PC-9 (cell line): ENCODE measurements around the gene SND1. TPM values are rescaled to one million over a fixed set of nuclear protein-coding genes. Genes with fewer than 3 reads are reported as not detected.

Experiments
- BruUV-seq: library from RNA; stranded (reverse); fragments of 400-500 nt; replicated peaks from 2 replicates; lab custom pipeline; 2021; lab: Mats Ljungman, UMichigan
- CTCF ChIA-PET: fragments of 300-600 bp; sonication (Branson Sonifier 250); formaldehyde crosslinking; loops from one replicate; lab custom pipeline; 2022; ENCODE audit warnings: antibody characterized with exemption; lab: Charles Lee
- POLR2A ChIA-PET: fragments of 300-600 bp; sonication (Branson Sonifier 250); formaldehyde crosslinking; loops from one replicate; lab custom pipeline; 2022; ENCODE audit warnings: antibody characterized with exemption; ENCODE audit not compliant: unreplicated experiment; lab: Charles Lee
- DNase-seq, 2 experiments: peaks; one replicate each; pipeline versions ENCODE4 v3.0.0 to v3.0.0-alpha.2; 2015 to 2022; ENCODE audit warnings: mixed read lengths in 1 of 2
- H2AFZ ChIP-seq: fragments of 200-600 bp; sonication (generic); 2 replicates; pipeline ENCODE4 v1.8.1; 2017; ENCODE audit warnings: antibody characterized with exemption
- H3F3A ChIP-seq: fragments of 200-600 bp; sonication (generic); 2 replicates; pipeline ENCODE4 v1.8.1; 2017; ENCODE audit warnings: antibody characterized with exemption, mild to moderate bottlenecking, low read depth; ENCODE audit not compliant: insufficient read depth
- H3K27ac ChIP-seq: fragments of 200-600 bp; sonication (generic); 2 replicates; pipeline ENCODE4 v1.6.1; 2016; ENCODE audit warnings: mixed run types
- H3K27me3 ChIP-seq: fragments of 200-600 bp; sonication (generic); 2 replicates; pipeline ENCODE4 v1.6.1; 2016; ENCODE audit warnings: low read depth, mixed run types; ENCODE audit not compliant: insufficient read depth
- H3K36me3 ChIP-seq: fragments of 200-600 bp; sonication (generic); 2 replicates; pipeline ENCODE4 v1.6.1; 2016; ENCODE audit warnings: low read depth, mixed run types
- H3K4me1 ChIP-seq: fragments of 200-600 bp; sonication (generic); replicated peaks from 2 replicates; pipeline ENCODE4 v1.6.1; 2016; ENCODE audit warnings: mixed run types; ENCODE audit not compliant: insufficient read depth
- H3K4me2 ChIP-seq: fragments of 200-600 bp; sonication (generic); 2 replicates; pipeline ENCODE4 v1.6.1; 2017; ENCODE audit warnings: mixed run types
- H3K4me3 ChIP-seq: fragments of 200-600 bp; sonication (generic); 2 replicates; pipeline ENCODE4 v1.6.1; 2016; ENCODE audit warnings: mixed run types
- H3K79me2 ChIP-seq: fragments of 200-600 bp; sonication (generic); 2 replicates; pipeline ENCODE4 v1.6.1; 2017; ENCODE audit warnings: low read depth, mixed run types
- H3K9me2 ChIP-seq: fragments of 200-600 bp; sonication (generic); 2 replicates; pipeline ENCODE4 v1.8.1; 2017; ENCODE audit warnings: mild to moderate bottlenecking; ENCODE audit not compliant: insufficient read depth
- H3K9me3 ChIP-seq: fragments of 200-600 bp; sonication (generic); 2 replicates; pipeline ENCODE4 v1.8.1; 2016; ENCODE audit warnings: low read depth; ENCODE audit not compliant: insufficient read depth
- H4K20me1 ChIP-seq: fragments of 200-600 bp; sonication (generic); 2 replicates; pipeline ENCODE4 v1.8.1; 2017; ENCODE audit not compliant: insufficient read depth
- CTCF ChIP-seq: fragments of 200-600 bp; sonication (generic); conservative IDR thresholded peaks from 2 replicates; pipeline ENCODE4 v1.6.1; 2017; ENCODE audit warnings: mixed run types, antibody characterized with exemption, mild to moderate bottlenecking, moderate library complexity
- EZH2 ChIP-seq: fragments of 200-600 bp; sonication (generic); IDR thresholded peaks from 2 replicates; pipeline ENCODE4 v1.8.0; 2017; ENCODE audit warnings: antibody characterized with exemption, low read depth
- intact Hi-C: fragments of 100-400 bp; cut with micrococcal nuclease; formaldehyde crosslinking; loops from one replicate; pipeline ENCODE4 v1.10.0; 2022; ENCODE audit not compliant: unreplicated experiment
- total RNA-seq: library from RNA; stranded (reverse); gene quantifications from 2 replicates; pipeline ENCODE4 v1.2.3, GENCODE V29; 2021

SND1 gene
- total RNA-seq, 1 experiment from 2014 or later = 273 TPM

DNA sequence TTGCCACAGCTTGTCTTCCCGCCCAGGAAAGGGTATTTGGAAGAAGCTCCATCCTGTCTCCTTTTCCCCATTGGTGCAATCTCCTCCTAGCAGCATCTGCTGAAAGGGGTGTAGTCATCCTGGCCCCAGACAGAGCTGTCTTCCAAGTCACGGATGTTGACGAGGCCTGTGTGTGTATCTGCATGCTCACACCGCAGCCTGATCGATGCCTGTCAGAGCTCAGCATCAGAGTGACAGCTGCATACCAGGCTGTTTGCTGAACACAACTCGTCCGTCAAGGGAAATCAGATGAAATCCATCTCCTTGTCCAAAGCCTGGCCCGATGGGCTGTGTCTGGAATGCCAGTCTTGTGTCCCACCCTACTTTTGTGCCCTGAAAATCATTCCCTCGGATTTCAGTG, 400.4 kb downstream of the SND1 start:
- no peaks in the 10 kb centered on the region for H3K36me3 ChIP-seq
- no peaks in the 10 kb centered on the region for H3K79me2 ChIP-seq
- H3K4me1 ChIP-seq = no peaks in the 10 kb centered on the region
- no peaks in the 10 kb centered on the region for H3K9me2 ChIP-seq
- no peaks in the 10 kb centered on the region for H3F3A ChIP-seq
- no peaks in the 10 kb centered on the region for H4K20me1 ChIP-seq
- no peaks in the 10 kb centered on the region for H3K27me3 ChIP-seq
- POLR2A ChIA-PET = interaction anchor here (0.5 kb wide), 1 partner anchor 16 kb away, joined by 3 read pairs; no protein-coding TSS in a partner anchor
- H3K4me3 ChIP-seq = no peak overlapping the region
- H3K9me3 ChIP-seq = no peaks in the 10 kb centered on the region
- no peak for DNase-seq
- H3K27ac ChIP-seq = no peak overlapping the region
- no TSS peak for BruUV-seq
- no peak overlapping the region for H3K4me2 ChIP-seq
- intact Hi-C loops = no loop called here
- no peak for TF ChIP-seq EZH2
- TF ChIP-seq CTCF = no peak
- H2AFZ ChIP-seq = no peak overlapping the region
- CTCF ChIA-PET = no interaction called here

- H3K4me1 ChIP-seq = no peaks in the 10 kb centered on the region
- no peaks in the 10 kb centered on the region for H3K27me3 ChIP-seq
- H4K20me1 ChIP-seq = no peaks in the 10 kb centered on the region
- no peaks in the 10 kb centered on the region for H3F3A ChIP-seq
- no peak overlapping the region for H2AFZ ChIP-seq
- no peak overlapping the region for H3K27ac ChIP-seq
- DNase-seq = no peak
- H3K4me2 ChIP-seq = no peak overlapping the region
- BruUV-seq = no TSS peak
- TF ChIP-seq CTCF (no peak), EZH2 (no peak)
- ChIA-PET CTCF (no interaction called here), POLR2A (interaction anchor here (0.5 kb wide), 1 partner anchor 16 kb away, joined by 5 read pairs; no protein-coding TSS in a partner anchor)
- intact Hi-C loops = no loop called here
- no peaks in the 10 kb centered on the region for H3K9me3 ChIP-seq
- H3K79me2 ChIP-seq = no peaks in the 10 kb centered on the region
- no peaks in the 10 kb centered on the region for H3K9me2 ChIP-seq
- no peak overlapping the region for H3K4me3 ChIP-seq
- no peaks in the 10 kb centered on the region for H3K36me3 ChIP-seq
These were observed 401.0 kb downstream of the SND1 start for GRCh38 chr7:128053023-128053422.

DNA sequence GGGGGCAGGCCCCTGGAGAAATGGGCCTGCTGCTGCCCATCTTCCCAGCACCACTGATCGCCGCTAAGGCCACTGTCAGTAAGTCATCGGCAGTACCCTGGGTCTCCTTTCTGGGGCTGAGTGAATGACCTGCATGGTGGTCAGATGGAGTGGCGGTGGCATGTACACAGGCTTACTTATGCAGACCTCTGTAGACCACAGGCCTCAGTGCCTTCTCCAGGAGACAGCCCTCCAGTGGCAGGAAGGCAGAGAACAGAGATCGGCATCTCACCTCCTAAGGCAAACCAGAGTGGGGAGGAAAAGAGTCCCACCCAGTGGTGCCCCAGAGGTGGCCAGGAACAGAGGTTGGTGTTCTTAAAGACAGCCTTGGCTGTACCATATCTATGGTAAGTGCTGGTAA, 402.0 kb downstream of the SND1 start:
- Histone ChIP-seq H3K4me3 (no peak overlapping the region), H3K4me1 (no peaks in the 10 kb centered on the region), H2AFZ (no peak overlapping the region), H3K9me3 (no peaks in the 10 kb centered on the region), H3K36me3 (no peaks in the 10 kb centered on the region), H3K4me2 (no peak overlapping the region), H3K9me2 (no peaks in the 10 kb centered on the region), H3K79me2 (no peaks in the 10 kb centered on the region), H3K27ac (no peak overlapping the region), H3F3A (no peaks in the 10 kb centered on the region), H3K27me3 (no peaks in the 10 kb centered on the region), H4K20me1 (no peaks in the 10 kb centered on the region)
- no peak for DNase-seq
- no TSS peak for BruUV-seq
- intact Hi-C loops = no loop called here
- TF ChIP-seq CTCF (no peak), EZH2 (no peak)
- ChIA-PET CTCF (no interaction called here), POLR2A (no interaction called here)
